Cardiac fibroblast (primary cell): ENCODE measurements around the gene PRKAR2B.
A peak's percentile ranks its signal among the peaks of the same experiment; 100 is the strongest.

Experiments
- DNase-seq, 2 donors: peaks; one replicate each; pipeline versions ENCODE4 v3.0.0 to v3.0.0-alpha.2; 2010; ENCODE audit warnings: low read depth in 2 of 2
- H3K4me3 ChIP-seq, 2 donors: replicated peaks in 1 of 2; 1 replicate in 1 of 2; 2 replicates in 1 of 2; pipeline ENCODE4 v1.5.1; 2011; ENCODE audit warnings: low read depth in 2 of 2, low read length in 2 of 2, mild to moderate bottlenecking in 2 of 2, moderate library complexity in 1 of 2
- CTCF ChIP-seq: IDR thresholded peaks from one replicate; pipeline ENCODE4 v1.5.1; 2011; ENCODE audit warnings: low read depth, mild to moderate bottlenecking, low read length, inconsistent platforms

PRKAR2B gene

GRCh38 chr7:107025449-107026103 is 18.9 kb upstream of the PRKAR2B start:
- peak; percentile 23 to 25 for DNase-seq
- no peak overlapping the region for H3K4me3 ChIP-seq
- no peak for TF ChIP-seq CTCF

- TF ChIP-seq CTCF: no peak
- no peak for DNase-seq
- no peak overlapping the region for H3K4me3 ChIP-seq
Observed at GRCh38 chr7:107026166-107026565, 18.3 kb upstream of the PRKAR2B start.

- H3K4me3 ChIP-seq: no peak overlapping the region
- no peak for DNase-seq
- no peak for TF ChIP-seq CTCF
Observed at GRCh38 chr7:107027208-107027607, 17.3 kb upstream of the PRKAR2B start.

- no peak for TF ChIP-seq CTCF
- peak in 1 of 2 donors; percentile 35 for DNase-seq
Observed at GRCh38 chr7:107029061-107029763, 15.3 kb upstream of the PRKAR2B start.

GRCh38 chr7:107029764-107030286 is 14.7 kb upstream of the PRKAR2B start:
- no peak for TF ChIP-seq CTCF
- no peak overlapping the region for H3K4me3 ChIP-seq
- no peak for DNase-seq

More at GRCh38 chr7:107029061-107029763, 15.3 kb upstream of the PRKAR2B start:
- H3K4me3 ChIP-seq: no peak overlapping the region

- TF ChIP-seq CTCF: no peak
- no peak for DNase-seq
- no peak overlapping the region for H3K4me3 ChIP-seq
Observed at GRCh38 chr7:107032050-107032449, 12.5 kb upstream of the PRKAR2B start.
